ENCODE data around the gene ENPP3. TPM values are rescaled to one million over a fixed set of nuclear protein-coding genes. Genes with fewer than 3 reads are reported as not detected.

The ENPP3 gene
- total and polyA plus RNA-seq, 10 of the 15 experiments (the other 5 are each of a cell fraction or from before 2014, with no cell fraction given) = 0.01 TPM; not detected in 9

DNA sequence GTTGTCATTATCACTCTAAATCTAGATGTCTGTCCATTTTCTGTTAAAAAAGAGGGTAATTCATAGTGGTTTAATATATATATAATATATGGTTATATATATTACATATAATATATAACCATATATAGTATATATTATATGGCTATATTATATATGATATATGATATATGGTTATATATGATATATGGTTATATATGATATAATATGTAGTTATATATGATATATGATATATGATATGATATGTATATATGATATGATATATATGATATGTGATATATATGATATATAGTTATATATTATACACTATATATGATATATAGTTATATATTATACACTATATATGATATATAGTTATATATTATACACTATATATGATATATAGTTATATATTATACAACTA, 55.5 kb downstream of the ENPP3 start (continued):
- no peak for TF ChIP-seq CTCF (IDR thresholded peaks at IDR 0.05 in 2 of 3, conservative IDR thresholded peaks at IDR 0.05 in 1 of 3; ENCODE audit: control insufficient read depth in 2 of 3, extremely low read depth in 1 of 3, insufficient read depth in 1 of 3, low read depth in 3 of 3, low read length in 3 of 3)
- no peak for TF ChIP-seq RCOR1 (conservative IDR thresholded peaks at IDR 0.05; ENCODE audit: low read depth, low read length)
- no peak for TF ChIP-seq CREB1 (IDR thresholded peaks at IDR 0.05; ENCODE audit: low read depth)
- TF ChIP-seq CUX1 (IDR thresholded peaks at IDR 0.05; ENCODE audit: insufficient replicate concordance, low read depth, low read length) = no peak

- no peak overlapping the region for H2AFZ ChIP-seq (ENCODE audit: control insufficient read depth, low read depth, low read length)
- POLR2A ChIA-PET = no interaction called here
- CTCF ChIA-PET = interaction anchor here (4.1 kb wide), 1 partner anchor 218 kb away, joined by 41 read pairs; no protein-coding TSS in a partner anchor
- H3K36me3 ChIP-seq (ENCODE audit: control insufficient read depth in 2 of 2, insufficient read depth in 2 of 2, low read length in 1 of 2) = no peaks in the 10 kb centered on the region
- intact Hi-C loops (cut with micrococcal nuclease; ENCODE audit: unreplicated experiment) (no loop called here), in situ Hi-C loops (cut with MboI) (loop anchor here (10.0 kb wide), 1 partner anchor 221 kb away; no protein-coding TSS in a partner anchor)
- WGBS (ENCODE audit: insufficient coverage, insufficient replicate concordance, low lambda C conversion rate, missing lambda C conversion rate) = 67% methylated on average over 5 of the region's 5 CpGs
- no peak overlapping the region for H3K27ac ChIP-seq (ENCODE audit: control insufficient read depth, insufficient read depth)
- no peaks in the 10 kb centered on the region for H4K20me1 ChIP-seq (ENCODE audit: control insufficient read depth, insufficient read depth)
- no peaks in the 10 kb centered on the region for H3K9me3 ChIP-seq (replicated peaks; ENCODE audit: control insufficient read depth, insufficient read depth, low read length)
- no peaks in the 10 kb centered on the region for H3K4me1 ChIP-seq (ENCODE audit: control insufficient read depth, insufficient read depth, low read length)
- no peak for ATAC-seq
- no peak for FAIRE-seq
- RAD21 ChIA-PET (ENCODE audit: unreplicated experiment) = no interaction called here
- no peak overlapping the region for H3K4me2 ChIP-seq (ENCODE audit: control insufficient read depth, insufficient read depth)
- BruUV-seq (replicated peaks) = no TSS peak
- no peak overlapping the region for H3K9ac ChIP-seq (ENCODE audit: control insufficient read depth, insufficient read depth, low read length)
- no peaks in the 10 kb centered on the region for H3K79me2 ChIP-seq (ENCODE audit: control insufficient read depth, insufficient read depth, low read length)
- TF ChIP-seq, protein P1, sequence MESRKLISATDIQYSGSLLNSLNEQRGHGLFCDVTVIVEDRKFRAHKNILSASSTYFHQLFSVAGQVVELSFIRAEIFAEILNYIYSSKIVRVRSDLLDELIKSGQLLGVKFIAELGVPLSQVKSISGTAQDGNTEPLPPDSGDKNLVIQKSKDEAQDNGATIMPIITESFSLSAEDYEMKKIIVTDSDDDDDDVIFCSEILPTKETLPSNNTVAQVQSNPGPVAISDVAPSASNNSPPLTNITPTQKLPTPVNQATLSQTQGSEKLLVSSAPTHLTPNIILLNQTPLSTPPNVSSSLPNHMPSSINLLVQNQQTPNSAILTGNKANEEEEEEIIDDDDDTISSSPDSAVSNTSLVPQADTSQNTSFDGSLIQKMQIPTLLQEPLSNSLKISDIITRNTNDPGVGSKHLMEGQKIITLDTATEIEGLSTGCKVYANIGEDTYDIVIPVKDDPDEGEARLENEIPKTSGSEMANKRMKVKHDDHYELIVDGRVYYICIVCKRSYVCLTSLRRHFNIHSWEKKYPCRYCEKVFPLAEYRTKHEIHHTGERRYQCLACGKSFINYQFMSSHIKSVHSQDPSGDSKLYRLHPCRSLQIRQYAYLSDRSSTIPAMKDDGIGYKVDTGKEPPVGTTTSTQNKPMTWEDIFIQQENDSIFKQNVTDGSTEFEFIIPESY (IDR thresholded peaks at IDR 0.05) = no peak
- no peak for TF ChIP-seq NFIC (IDR thresholded peaks at IDR 0.05; ENCODE audit: low read depth, low read length)
- SMC1A ChIA-PET (ENCODE audit: uncharacterized antibody, unreplicated experiment) = interaction anchor here (0.5 to 1.0 kb wide), 2 partner anchors 190 to 217 kb away, joined by 3 to 5 read pairs; no protein-coding TSS in a partner anchor
- H3K27me3 ChIP-seq (replicated peaks in 1 of 2; ENCODE audit: control insufficient read depth in 2 of 2, insufficient read depth in 2 of 2, low read length in 1 of 2) = no peaks in the 10 kb centered on the region; a peak in 1 of 4 replicates
- DNase-seq (ENCODE audit: low read depth, low spot score) = no peak
- no peak overlapping the region for H3K4me3 ChIP-seq
Observed at GRCh38 chr6:131693384-131693783, 56.3 kb downstream of the ENPP3 start.

Data from GM12878 (cell line).